Stomach smooth muscle (tissue), 2 donors: ENCODE results near the gene TMCC2.
A peak's percentile ranks its signal among the peaks of the same experiment; 100 is the strongest.
"Not testable (repeated sequence)": the region's sequence is repeated elsewhere in the genome, so short reads cannot be mapped to it uniquely, and the experiment has no call there.

Experiments
- H3K27ac ChIP-seq: one replicate; pipeline ENCODE4 v1.7.0; 2013; ENCODE audit warnings: mild to moderate bottlenecking, low read length, inconsistent platforms
- H3K27me3 ChIP-seq, 2 donors: one replicate each; pipeline ENCODE4 v1.7.0; 2013; ENCODE audit warnings: low read length in 2 of 2; ENCODE audit not compliant: insufficient read depth in 2 of 2, control insufficient read depth in 1 of 2
- H3K36me3 ChIP-seq, 2 donors: one replicate each; pipeline ENCODE4 v1.7.0; 2013; ENCODE audit warnings: low read length in 2 of 2; ENCODE audit not compliant: control insufficient read depth in 2 of 2, insufficient read depth in 2 of 2
- H3K4me1 ChIP-seq: one replicate; pipeline ENCODE4 v1.7.0; 2013; ENCODE audit warnings: low read length; ENCODE audit not compliant: control insufficient read depth, insufficient read depth
- H3K4me3 ChIP-seq, 2 donors: one replicate each; pipeline ENCODE4 v1.7.0; 2013; ENCODE audit warnings: low read length in 2 of 2
- H3K9ac ChIP-seq, 2 donors: one replicate each; pipeline ENCODE4 v1.7.0; 2013; ENCODE audit warnings: low read length in 2 of 2, mild to moderate bottlenecking in 1 of 2
- H3K9me3 ChIP-seq, 2 donors: one replicate each; pipeline ENCODE4 v1.7.0; 2013; ENCODE audit warnings: low read length in 2 of 2; ENCODE audit not compliant: control insufficient read depth in 2 of 2
- donor health status: healthy.
- donor health status: Pancreatic carcinoma.

The TMCC2 gene

GRCh38 chr1:205229916-205230700 is 2.4 kb downstream of the TMCC2 start:
- Histone ChIP-seq H3K4me1 (peaks cover 27% of the 10 kb centered on the region), H3K36me3 (no peaks in the 10 kb centered on the region), H3K9ac (no peak overlapping the region), H3K9me3 (no peaks in the 10 kb centered on the region), H3K27me3 (no peaks in the 10 kb centered on the region), H3K4me3 (peak overlapping the region; percentile 56 to 58), H3K27ac (no peak overlapping the region)

GRCh38 chr1:205230982-205231381 is 3.2 kb downstream of the TMCC2 start:
- Histone ChIP-seq H3K9me3 (no peaks in the 10 kb centered on the region), H3K27ac (no peak overlapping the region), H3K4me3 (no peak overlapping the region), H3K36me3 (no peaks in the 10 kb centered on the region), H3K27me3 (no peaks in the 10 kb centered on the region), H3K4me1 (peaks cover 31% of the 10 kb centered on the region), H3K9ac (no peak overlapping the region)

- H3K4me3 ChIP-seq = no peak overlapping the region
- H3K9ac ChIP-seq = no peak overlapping the region
- no peak overlapping the region for H3K27ac ChIP-seq
- no peaks in the 10 kb centered on the region for H3K9me3 ChIP-seq
- H3K4me1 ChIP-seq = peaks cover 27% of the 10 kb centered on the region
- no peaks in the 10 kb centered on the region for H3K27me3 ChIP-seq
- H3K36me3 ChIP-seq = no peaks in the 10 kb centered on the region
Observed at GRCh38 chr1:205232127-205232820, 4.5 kb downstream of the TMCC2 start.

- Histone ChIP-seq H3K27me3 (no peaks in the 10 kb centered on the region), H3K4me1 (peaks cover 25% of the 10 kb centered on the region), H3K9ac (no peak overlapping the region), H3K36me3 (no peaks in the 10 kb centered on the region), H3K9me3 (no peaks in the 10 kb centered on the region), H3K27ac (no peak overlapping the region), H3K4me3 (no peak overlapping the region)
Observed at GRCh38 chr1:205232945-205233397, 5.2 kb downstream of the TMCC2 start.

GRCh38 chr1:205233986-205234385 is 6.2 kb downstream of the TMCC2 start:
- H3K27ac ChIP-seq, H3K9ac ChIP-seq, H3K36me3 ChIP-seq, H3K27me3 ChIP-seq, H3K9me3 ChIP-seq, H3K4me3 ChIP-seq: not testable (repeated sequence)
- H3K4me1 ChIP-seq = peaks cover 18% of the 10 kb centered on the region

GRCh38 chr1:205235951-205236350 is 8.2 kb downstream of the TMCC2 start:
- no peaks in the 10 kb centered on the region for H3K36me3 ChIP-seq
- H3K4me1 ChIP-seq = peaks cover 7% of the 10 kb centered on the region
- H3K4me3 ChIP-seq = no peak overlapping the region
- H3K9me3 ChIP-seq = no peaks in the 10 kb centered on the region
- H3K9ac ChIP-seq = no peak overlapping the region
- no peaks in the 10 kb centered on the region for H3K27me3 ChIP-seq
- H3K27ac ChIP-seq = no peak overlapping the region

- Histone ChIP-seq H3K9ac (no peak overlapping the region), H3K27me3 (no peaks in the 10 kb centered on the region), H3K36me3 (no peaks in the 10 kb centered on the region), H3K4me1 (peaks cover 7% of the 10 kb centered on the region), H3K27ac (no peak overlapping the region), H3K4me3 (no peak overlapping the region), H3K9me3 (no peaks in the 10 kb centered on the region)
Observed at GRCh38 chr1:205236526-205236925, 8.8 kb downstream of the TMCC2 start.

- H3K9ac ChIP-seq = no peak overlapping the region
- H3K27ac ChIP-seq = no peak overlapping the region
- H3K4me1 ChIP-seq = peaks cover 7% of the 10 kb centered on the region
- H3K4me3 ChIP-seq = no peak overlapping the region
- peaks cover 0 to 3% of the 10 kb centered on the region in 2 donors for H3K36me3 ChIP-seq
- H3K27me3 ChIP-seq = no peaks in the 10 kb centered on the region
- no peaks in the 10 kb centered on the region for H3K9me3 ChIP-seq
Observed at GRCh38 chr1:205236951-205237475, 9.3 kb downstream of the TMCC2 start.

GRCh38 chr1:205237526-205238484 is 10.1 kb downstream of the TMCC2 start:
- Histone ChIP-seq H3K9ac (no peak overlapping the region), H3K4me3 (no peak overlapping the region), H3K27ac (no peak overlapping the region), H3K27me3 (no peaks in the 10 kb centered on the region), H3K4me1 (peaks cover 7% of the 10 kb centered on the region), H3K9me3 (no peaks in the 10 kb centered on the region), H3K36me3 (peaks cover 0 to 3% of the 10 kb centered on the region in 2 donors)

GRCh38 chr1:205239078-205239477 is 11.3 kb downstream of the TMCC2 start:
- Histone ChIP-seq H3K9ac (no peak overlapping the region), H3K4me1 (peaks cover 7% of the 10 kb centered on the region), H3K27ac (no peak overlapping the region), H3K9me3 (no peaks in the 10 kb centered on the region), H3K27me3 (no peaks in the 10 kb centered on the region), H3K36me3 (peaks cover 0 to 3% of the 10 kb centered on the region in 2 donors), H3K4me3 (no peak overlapping the region)
